H1 (cell line): ENCODE measurements around the gene RAB31. TPM values are rescaled to one million over a fixed set of nuclear protein-coding genes. Genes with fewer than 3 reads are reported as not detected.

Source experiments
- CHD7 ChIP-seq: fragments of 300-600 bp; sonication (generic); IDR thresholded peaks from 2 replicates; pipeline ENCODE4 v1.7.1; 2012; ENCODE audit warnings: low read length, moderate library complexity, mild to moderate bottlenecking, inconsistent platforms; ENCODE audit not compliant: insufficient replicate concordance
- polyA plus RNA-seq, 7 experiments: library from polyadenylated mRNA; depleted of rRNA in 3 of 7; stranded (reverse) in 5 of 7; unstranded in 2 of 7; fragments of >200 nt in 5 of 7; fragments of 200-250 nt in 2 of 7; gene quantifications; 1 replicate in 5 of 7; 2 replicates in 1 of 7; 4 replicates in 1 of 7; pipeline versions ENCODE4 v1.2.1 to v1.2.3, GENCODE V29; 2011 to 2013; ENCODE audit warnings: missing spikeins in 2 of 7, mixed read lengths in 2 of 7
- total RNA-seq: library from RNA; stranded (reverse); fragmentation: NEBNext Ultra II Directional; extraction: Animal tissue kit (Norgen Biotek cat#: 25700); gene quantifications from 2 replicates; pipeline ENCODE4 v1.2.1, GENCODE V29; 2021

The RAB31 gene
- total and polyA plus RNA-seq, 2 of the 8 experiments (the other 6 are each of a cell fraction or from before 2014, with no cell fraction given): 15.2 to 40.9 TPM

GRCh38 chr18:9714266-9715087, 6.4 kb downstream of the RAB31 start (continued):
- no peak for TF ChIP-seq CHD7
